OCI-LY1 (cell line): ENCODE data around the gene KLHL29.

ENCODE experiments used
- EZH2 ChIP-seq: fragments of 200-600 bp; sonication (generic), shearing (Covaris generic); IDR thresholded peaks from 2 replicates; pipeline ENCODE4 v1.8.0; 2017; ENCODE audit warnings: borderline replicate concordance, mixed run types, mild to moderate bottlenecking, antibody characterized with exemption, low read length, moderate library complexity, mixed read lengths
- TF ChIP-seq, protein P1 (sequence below): fragments of 200-600 bp; sonication (generic), shearing (Covaris generic); IDR thresholded peaks from 2 replicates; pipeline ENCODE4 v1.5.1; 2017; ENCODE audit warnings: mild to moderate bottlenecking, antibody characterized with exemption, low read length, moderate library complexity, mixed read lengths

DNA sequence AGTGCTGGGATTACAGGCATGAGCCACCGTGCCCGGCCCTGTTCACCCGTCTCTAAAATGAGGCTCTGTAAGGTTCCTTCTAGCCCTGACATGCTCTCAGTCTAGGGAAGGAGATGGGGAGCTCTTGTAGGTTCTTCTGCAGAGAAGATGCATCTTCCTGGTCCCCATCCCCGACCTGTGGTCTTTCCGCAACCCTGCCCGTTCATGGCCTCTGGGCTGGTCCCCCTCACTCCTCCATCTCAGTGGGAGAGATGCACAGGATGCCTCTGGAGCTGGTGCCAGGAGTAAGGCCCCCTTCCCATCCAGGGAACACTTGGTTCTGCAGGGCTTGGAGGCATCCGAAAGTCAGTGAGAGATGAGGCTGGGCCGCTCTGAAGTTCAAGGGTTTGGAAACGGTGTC is 212.7 kb downstream of the KLHL29 start:
- TF ChIP-seq, protein P1, sequence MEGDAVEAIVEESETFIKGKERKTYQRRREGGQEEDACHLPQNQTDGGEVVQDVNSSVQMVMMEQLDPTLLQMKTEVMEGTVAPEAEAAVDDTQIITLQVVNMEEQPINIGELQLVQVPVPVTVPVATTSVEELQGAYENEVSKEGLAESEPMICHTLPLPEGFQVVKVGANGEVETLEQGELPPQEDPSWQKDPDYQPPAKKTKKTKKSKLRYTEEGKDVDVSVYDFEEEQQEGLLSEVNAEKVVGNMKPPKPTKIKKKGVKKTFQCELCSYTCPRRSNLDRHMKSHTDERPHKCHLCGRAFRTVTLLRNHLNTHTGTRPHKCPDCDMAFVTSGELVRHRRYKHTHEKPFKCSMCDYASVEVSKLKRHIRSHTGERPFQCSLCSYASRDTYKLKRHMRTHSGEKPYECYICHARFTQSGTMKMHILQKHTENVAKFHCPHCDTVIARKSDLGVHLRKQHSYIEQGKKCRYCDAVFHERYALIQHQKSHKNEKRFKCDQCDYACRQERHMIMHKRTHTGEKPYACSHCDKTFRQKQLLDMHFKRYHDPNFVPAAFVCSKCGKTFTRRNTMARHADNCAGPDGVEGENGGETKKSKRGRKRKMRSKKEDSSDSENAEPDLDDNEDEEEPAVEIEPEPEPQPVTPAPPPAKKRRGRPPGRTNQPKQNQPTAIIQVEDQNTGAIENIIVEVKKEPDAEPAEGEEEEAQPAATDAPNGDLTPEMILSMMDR, result no peak
- no peak for TF ChIP-seq EZH2
